ENCODE measurements around the gene SFXN5.

GRCh38 chr2:72897785-72898584 is 173.5 kb downstream of the SFXN5 start:
- TF ChIP-seq POLR2A (IDR thresholded peaks at IDR 0.05) (no peak), CTCF (IDR thresholded peaks at IDR 0.05) (no peak)

Data from heart left ventricle (tissue), 13 donors.